OCI-LY7 (cell line): ENCODE measurements around the gene VAV1. TPM values are rescaled to one million over a fixed set of nuclear protein-coding genes. Genes with fewer than 3 reads are reported as not detected.

Experiments used
- BruUV-seq: library from RNA; stranded (reverse); fragments of 400-500 nt; replicated peaks from 2 replicates; lab custom pipeline; 2021; lab: Mats Ljungman, UMichigan
- CTCF ChIA-PET: fragments of 300-600 bp; sonication (Branson Sonifier 250); formaldehyde crosslinking; loops from one replicate; lab custom pipeline; 2022; ENCODE audit warnings: antibody characterized with exemption; ENCODE audit not compliant: unreplicated experiment; lab: Charles Lee
- POLR2A ChIA-PET: fragments of 300-600 bp; sonication (Branson Sonifier 250); formaldehyde crosslinking; loops from one replicate; lab custom pipeline; 2022; ENCODE audit warnings: antibody characterized with exemption; lab: Charles Lee
- DNase-seq: peaks from one replicate; pipeline ENCODE4 v3.0.0-alpha.2; 2015; ENCODE audit warnings: low spot score
- H2AFZ ChIP-seq: fragments of 200-600 bp; sonication (generic), shearing (Covaris generic); 2 replicates; pipeline ENCODE4 v1.6.1; 2014; ENCODE audit warnings: mild to moderate bottlenecking, antibody characterized with exemption, low read length, moderate library complexity
- H3K27ac ChIP-seq: fragments of 200-600 bp; sonication (generic); 2 replicates; pipeline ENCODE4 v1.5.1; 2014; ENCODE audit warnings: mixed run types, low read depth, mild to moderate bottlenecking, moderate library complexity, low read length, inconsistent platforms; ENCODE audit not compliant: poor library complexity, severe bottlenecking
- H3K36me3 ChIP-seq: fragments of 200-600 bp; sonication (generic); 2 replicates; pipeline ENCODE4 v1.6.1; 2014; ENCODE audit warnings: mild to moderate bottlenecking, antibody characterized with exemption, low read length, moderate library complexity, mixed read lengths; ENCODE audit not compliant: insufficient read depth
- H3K4me1 ChIP-seq: fragments of 200-600 bp; sonication (generic); 2 replicates; pipeline ENCODE4 v1.5.1; 2014; ENCODE audit warnings: mild to moderate bottlenecking, low read length; ENCODE audit not compliant: insufficient read depth, poor library complexity, severe bottlenecking
- H3K4me2 ChIP-seq: fragments of 200-600 bp; sonication (generic); 2 replicates; pipeline ENCODE4 v1.6.1; 2014; ENCODE audit warnings: mild to moderate bottlenecking, low read length
- H3K4me3 ChIP-seq: fragments of 200-600 bp; sonication (generic); 2 replicates; pipeline ENCODE4 v1.5.1; 2014; ENCODE audit warnings: mild to moderate bottlenecking, low read depth, low read length; ENCODE audit not compliant: poor library complexity, severe bottlenecking
- H3K79me2 ChIP-seq: fragments of 200-600 bp; sonication (generic); 2 replicates; pipeline ENCODE4 v1.6.1; 2016; ENCODE audit warnings: low read depth, mild to moderate bottlenecking, low read length, moderate library complexity, mixed read lengths; ENCODE audit not compliant: insufficient read depth
- H3K9me2 ChIP-seq: fragments of 200-600 bp; sonication (generic); 2 replicates; pipeline ENCODE4 v1.6.1; 2016; ENCODE audit warnings: mild to moderate bottlenecking, low read length, mixed read lengths; ENCODE audit not compliant: insufficient read depth
- H3K9me3 ChIP-seq: fragments of 200-600 bp; sonication (generic); 2 replicates; pipeline ENCODE4 v1.6.1; 2014; ENCODE audit warnings: mild to moderate bottlenecking, mixed run types, low read length, mixed read lengths
- H4K20me1 ChIP-seq: fragments of 200-600 bp; sonication (generic); 2 replicates; pipeline ENCODE4 v1.6.1; 2014; ENCODE audit warnings: mild to moderate bottlenecking, antibody characterized with exemption, low read length, moderate library complexity, mixed read lengths; ENCODE audit not compliant: insufficient read depth
- CTCF ChIP-seq: fragments of 200-600 bp; sonication (generic); conservative IDR thresholded peaks from 2 replicates; pipeline ENCODE4 v1.5.1; 2014; ENCODE audit warnings: mild to moderate bottlenecking, antibody characterized with exemption, low read length, moderate library complexity, mixed read lengths
- EZH2phosphoT487 ChIP-seq: fragments of 200-600 bp; sonication (generic); IDR thresholded peaks from 2 replicates; pipeline ENCODE4 v1.6.1; 2018; ENCODE audit warnings: low read depth, borderline replicate concordance, mild to moderate bottlenecking, mixed run types, antibody characterized with exemption, low read length, moderate library complexity, mixed read lengths
- intact Hi-C: fragments of 100-400 bp; cut with micrococcal nuclease; formaldehyde crosslinking; loops from one replicate; pipeline ENCODE4 v1.10.0; 2022; ENCODE audit not compliant: unreplicated experiment
- total RNA-seq, 2 experiments: library from RNA; depleted of rRNA in 1 of 2; stranded (reverse); fragments of >200 nt in 1 of 2; shearing (Covaris generic) in 1 of 2; gene quantifications; 2 replicates each; pipeline ENCODE4 v1.2.3, GENCODE V29; 2014 to 2022

The VAV1 gene
- total RNA-seq, 2 experiments from 2014 or later: 90.7 to 107 TPM

- CTCF ChIA-PET: no interaction called here
- no peak overlapping the region for H3K4me2 ChIP-seq
- peaks cover 17% of the 10 kb centered on the region for H3K9me3 ChIP-seq
- no peaks in the 10 kb centered on the region for H3K4me1 ChIP-seq
- H4K20me1 ChIP-seq: no peaks in the 10 kb centered on the region
- no peak overlapping the region for H3K4me3 ChIP-seq
- H3K9me2 ChIP-seq: no peaks in the 10 kb centered on the region
- no peak overlapping the region for H2AFZ ChIP-seq
- no peak overlapping the region for H3K27ac ChIP-seq
- peaks cover 86% of the 10 kb centered on the region for H3K36me3 ChIP-seq
- intact Hi-C loops: no loop called here
- no peak for DNase-seq
- TF ChIP-seq CTCF (no peak), EZH2phosphoT487 (no peak)
- POLR2A ChIA-PET: interaction anchor here (1.2 kb wide), 1 partner anchor 99 kb away, joined by 3 read pairs; no protein-coding TSS in a partner anchor
- peaks cover 41% of the 10 kb centered on the region for H3K79me2 ChIP-seq
- no TSS peak for BruUV-seq
Observed at GRCh38 chr19:6820237-6820636, 47.7 kb downstream of the VAV1 start.

DNA sequence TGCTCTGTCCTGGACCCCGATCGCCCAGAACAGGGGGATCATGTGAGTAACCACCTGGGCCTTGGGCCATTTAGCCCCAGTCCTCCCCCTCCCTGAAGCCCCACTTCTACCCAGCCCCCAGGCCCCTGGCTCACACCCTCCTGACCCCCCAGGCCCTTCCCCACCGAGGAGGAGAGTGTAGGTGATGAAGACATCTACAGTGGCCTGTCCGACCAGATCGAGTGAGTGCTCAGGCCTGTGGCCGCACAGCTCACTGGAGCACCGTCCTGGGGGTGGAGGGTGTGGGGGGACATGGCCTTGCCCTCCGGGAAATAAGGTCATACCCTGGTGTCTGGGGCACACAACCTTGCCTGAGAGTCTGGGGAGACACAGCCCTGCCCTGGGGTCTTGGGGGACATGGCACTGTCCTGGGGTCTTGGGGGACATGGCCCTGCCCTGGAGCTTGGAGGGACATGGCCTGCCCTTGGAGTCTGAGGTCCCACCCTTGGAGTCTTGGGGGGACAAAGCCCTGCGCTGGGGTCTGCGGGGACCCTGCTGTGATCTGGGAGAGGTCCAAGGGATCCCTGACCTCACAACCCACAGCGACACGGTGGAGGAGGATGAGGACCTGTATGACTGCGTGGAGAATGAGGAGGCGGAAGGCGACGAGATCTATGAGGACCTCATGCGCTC, 49.3 kb downstream of the VAV1 start:
- no peak overlapping the region for H3K27ac ChIP-seq
- TF ChIP-seq CTCF (no peak), EZH2phosphoT487 (no peak)
- no TSS peak for BruUV-seq
- peaks cover 17% of the 10 kb centered on the region for H3K9me3 ChIP-seq
- no peak overlapping the region for H3K4me2 ChIP-seq
- intact Hi-C loops: no loop called here
- H3K79me2 ChIP-seq: peaks cover 33% of the 10 kb centered on the region
- no peaks in the 10 kb centered on the region for H3K4me1 ChIP-seq
- H3K4me3 ChIP-seq: no peak overlapping the region
- ChIA-PET CTCF (no interaction called here), POLR2A (no interaction called here)
- DNase-seq: no peak
- H3K9me2 ChIP-seq: no peaks in the 10 kb centered on the region
- H3K36me3 ChIP-seq: peaks cover 86% of the 10 kb centered on the region
- no peak overlapping the region for H2AFZ ChIP-seq
- H4K20me1 ChIP-seq: no peaks in the 10 kb centered on the region

GRCh38 chr19:6822311-6822670, 49.8 kb downstream of the VAV1 start:
- Histone ChIP-seq H3K9me2 (no peaks in the 10 kb centered on the region), H3K36me3 (peaks cover 86% of the 10 kb centered on the region), H3K4me3 (no peak overlapping the region), H2AFZ (no peak overlapping the region), H3K79me2 (peaks cover 29% of the 10 kb centered on the region), H3K4me2 (no peak overlapping the region), H4K20me1 (no peaks in the 10 kb centered on the region), H3K27ac (no peak overlapping the region), H3K9me3 (peaks cover 17% of the 10 kb centered on the region), H3K4me1 (no peaks in the 10 kb centered on the region)
- no TSS peak for BruUV-seq
- no peak for TF ChIP-seq CTCF
- intact Hi-C loops: no loop called here
- no peak for DNase-seq
- ChIA-PET POLR2A (no interaction called here), CTCF (no interaction called here)
